Pancreas (tissue), 10 donors: ENCODE data around the gene ZFP91. TPM values are rescaled to one million over a fixed set of nuclear protein-coding genes. Genes with fewer than 3 reads are reported as not detected.

Source experiments
- ATAC-seq, 4 donors: fragments of 200-7000 bp; cut with Tn5 transposase; one replicate each; pipeline versions ENCODE4 v1.8.0 to v1.9.1; 2020; ENCODE audit warnings: mild to moderate bottlenecking in 4 of 4, moderate library complexity in 4 of 4
- DNase-seq, 6 donors: peaks; one replicate each; pipeline ENCODE4 v3.0.0-alpha.2; 2020
- FAIRE-seq: peaks from 2 replicates; lab custom pipeline; 2012; peaks lifted over from hg19 to GRCh38; lab: Jason Lieb, UNC
- H3K27ac ChIP-seq, 4 donors: fragments of 200-600 bp; sonication (generic); 1 replicate in 3 of 4; 2 replicates in 1 of 4; pipeline versions ENCODE4 v1.5.0 to v1.8.0; 2020
- H3K27me3 ChIP-seq, 4 donors: fragments of 200-600 bp; one replicate each; pipeline ENCODE4 v1.8.0; 2021
- H3K36me3 ChIP-seq, 3 donors: fragments of 200-600 bp; sonication (generic) in 1 of 3; one replicate each; pipeline versions ENCODE4 v1.5.0 to v1.8.0; 2020 to 2021
- H3K4me1 ChIP-seq, 3 donors: fragments of 200-600 bp; one replicate each; pipeline ENCODE4 v1.8.0; 2021
- H3K4me3 ChIP-seq, 4 donors: fragments of 200-600 bp; sonication (generic) in 2 of 4; one replicate each; pipeline versions ENCODE4 v1.5.0 to v1.8.0; 2020 to 2021
- H3K9me3 ChIP-seq, 4 donors: fragments of 200-600 bp; one replicate each; pipeline ENCODE4 v1.8.0; 2021
- CTCF ChIP-seq, 4 donors: fragments of 200-600 bp; sonication (generic) in 3 of 4; IDR thresholded peaks; one replicate each; pipeline versions ENCODE4 v1.5.0 to v1.8.0; 2021; ENCODE audit warnings: antibody characterized with exemption in 4 of 4
- WGBS, 2 donors: extraction: QIAGEN DNeasy Blood & Tissue Kit; methylation state at CpG; one replicate each; pipeline ENCODE4 v1.1.7; 2013; 5-methylcytosine and 5-hydroxymethylcytosine counted together
- intact Hi-C, 3 donors: fragments of 100-400 bp; cut with DNase I; formaldehyde crosslinking; loops; one replicate each; pipeline versions ENCODE4 v1.11.1 to v1.14.2; 2022
- polyA plus RNA-seq, 2 donors: library from polyadenylated mRNA; stranded (reverse); fragments of 200-250 nt; gene quantifications; one replicate each; pipeline ENCODE4 v1.2.3, GENCODE V29; 2013
- total RNA-seq, 6 donors: library from RNA; stranded (reverse); fragmentation: NEBNext Ultra II Directional in 4 of 6; extraction: Animal tissue kit (Norgen Biotek cat#: 25700) in 4 of 6; gene quantifications; one replicate each; pipeline versions ENCODE4 v1.2.1 to v1.2.4, GENCODE V29; 2021 to 2023
- donor health status: healthy with polysubstance abuse.
- donor health status: DM: no; HTN: no; CAD: no; lungs with moderate emphysema.
- donor health status: DM: no; HTN: no; CAD: no.
- donor health status: control.
- donor health status: control.
- donor health status: Bipolar disorder and iron deficiency.
- donor health status: DM: yes; HTN: yes; CAD: no.
- donor health status: DM: no; HTN: no; CAD: no.
- donor health status: DM: no; HTN: no; CAD: no.
- donor health status: DM: yes; HTN: yes; CAD: no.

The ZFP91 gene
- total and polyA plus RNA-seq, 8 donors, result 6.3 to 23.0 (median 18.8) TPM

- WGBS, 2 donors, result 14 to 15% methylated on average over 12 of the region's 12 CpGs
- FAIRE-seq (no peak), ATAC-seq (peak; percentile 97 to 99 (median 99)), DNase-seq (peak; percentile 76 to 94 (median 88))
- peaks cover 0 to 6% (median 0%) of the 10 kb centered on the region in 3 donors for H3K4me1 ChIP-seq
- peak; percentile 79 to 88 (median 86) for TF ChIP-seq CTCF (IDR thresholded peaks at IDR 0.05)
- H3K27me3 ChIP-seq, result no peaks in the 10 kb centered on the region
- no peaks in the 10 kb centered on the region for H3K36me3 ChIP-seq
- no peaks in the 10 kb centered on the region for H3K9me3 ChIP-seq
- intact Hi-C loops, result no loop called here
- no peak overlapping the region for H3K4me3 ChIP-seq
- H3K27ac ChIP-seq, result no peak overlapping the region
Measured at GRCh38 chr11:58654079-58654907, 75.4 kb downstream of the ZFP91 start.

GRCh38 chr11:58654908-58655296 is 76.0 kb downstream of the ZFP91 start:
- FAIRE-seq, result no peak

GRCh38 chr11:58656348-58656747 is 77.5 kb downstream of the ZFP91 start:
- H3K36me3 ChIP-seq, result no peaks in the 10 kb centered on the region
- H3K9me3 ChIP-seq, result no peaks in the 10 kb centered on the region
- no peaks in the 10 kb centered on the region for H3K27me3 ChIP-seq
- H3K4me3 ChIP-seq, result no peak overlapping the region
- 87 to 98% methylated on average over 2 of the region's 2 CpGs for WGBS, 2 donors
- H3K4me1 ChIP-seq, result peaks cover 0 to 6% (median 0%) of the 10 kb centered on the region in 3 donors
- intact Hi-C loops, result no loop called here
- no peak for ATAC-seq
- DNase-seq, result no peak
- FAIRE-seq, result no peak
- no peak overlapping the region for H3K27ac ChIP-seq
- no peak for TF ChIP-seq CTCF (IDR thresholded peaks at IDR 0.05)

More at GRCh38 chr11:58654908-58655296, 76.0 kb downstream of the ZFP91 start:
- DNase-seq (no peak), ATAC-seq (peak in 2 of 4 donors; percentile 13)
- no peak overlapping the region for H3K4me3 ChIP-seq
- intact Hi-C loops, result no loop called here
- WGBS, 2 donors, result 96 to 100% methylated on average over 1 of the region's 1 CpG
- peaks cover 0 to 6% (median 0%) of the 10 kb centered on the region in 3 donors for H3K4me1 ChIP-seq
- no peaks in the 10 kb centered on the region for H3K9me3 ChIP-seq
- H3K36me3 ChIP-seq, result no peaks in the 10 kb centered on the region
- TF ChIP-seq CTCF (IDR thresholded peaks at IDR 0.05), result no peak
- H3K27me3 ChIP-seq, result no peaks in the 10 kb centered on the region
- H3K27ac ChIP-seq, result no peak overlapping the region

- DNase-seq, result no peak
- Histone ChIP-seq H3K9me3 (no peaks in the 10 kb centered on the region), H3K36me3 (no peaks in the 10 kb centered on the region), H3K27ac (no peak overlapping the region), H3K4me1 (peaks cover 0 to 6% (median 0%) of the 10 kb centered on the region in 3 donors), H3K27me3 (no peaks in the 10 kb centered on the region), H3K4me3 (no peak overlapping the region)
- ATAC-seq, result no peak
- no peak for FAIRE-seq
- intact Hi-C loops, result no loop called here
- no peak for TF ChIP-seq CTCF (IDR thresholded peaks at IDR 0.05)
- WGBS, 2 donors, result 83% methylated on average over 3 of the region's 3 CpGs
Measured at GRCh38 chr11:58658623-58659022, 79.8 kb downstream of the ZFP91 start.

- H3K4me1 ChIP-seq, result peaks cover 0 to 6% (median 0%) of the 10 kb centered on the region in 3 donors
- intact Hi-C loops, result no loop called here
- 21 to 54% methylated on average over 2 of the region's 2 CpGs for WGBS, 2 donors
- H3K4me3 ChIP-seq, result no peak overlapping the region
- FAIRE-seq (no peak), ATAC-seq (peak; percentile 52 to 86 (median 74)), DNase-seq (peak in 1 of 6 donors; percentile 18)
- H3K27ac ChIP-seq, result no peak overlapping the region
- no peaks in the 10 kb centered on the region for H3K27me3 ChIP-seq
- TF ChIP-seq CTCF (IDR thresholded peaks at IDR 0.05), result no peak
- H3K9me3 ChIP-seq, result no peaks in the 10 kb centered on the region
- H3K36me3 ChIP-seq, result no peaks in the 10 kb centered on the region
Measured at GRCh38 chr11:58659404-58659803, 80.5 kb downstream of the ZFP91 start.
